ENCODE data around the gene CX3CL1.

CX3CL1 gene

GRCh38 chr16:57405097-57405496 lies 32.8 kb downstream of the CX3CL1 start:
- DNase-seq (ENCODE audit: low read depth), result no peak

- no peak for DNase-seq (ENCODE audit: low read depth)
Observed at GRCh38 chr16:57406881-57407280, 34.6 kb downstream of the CX3CL1 start.

GRCh38 chr16:57407521-57408353 lies 35.4 kb downstream of the CX3CL1 start:
- no peak for DNase-seq (ENCODE audit: low read depth)

GRCh38 chr16:57409065-57409464 lies 36.8 kb downstream of the CX3CL1 start:
- no peak for DNase-seq (ENCODE audit: low read depth)

GRCh38 chr16:57409870-57410587 lies 37.7 kb downstream of the CX3CL1 start:
- DNase-seq (ENCODE audit: low read depth), result no peak

GRCh38 chr16:57411362-57411976 lies 39.2 kb downstream of the CX3CL1 start:
- DNase-seq (ENCODE audit: low read depth), result no peak

- no peak for DNase-seq (ENCODE audit: low read depth)
Observed at GRCh38 chr16:57412584-57412983, 40.3 kb downstream of the CX3CL1 start.

GRCh38 chr16:57413301-57413730 lies 41.0 kb downstream of the CX3CL1 start:
- DNase-seq (ENCODE audit: low read depth), result no peak

GRCh38 chr16:57413733-57414132 lies 41.4 kb downstream of the CX3CL1 start:
- DNase-seq (ENCODE audit: low read depth), result no peak

GRCh38 chr16:57416084-57416483 lies 43.8 kb downstream of the CX3CL1 start:
- no peak for DNase-seq (ENCODE audit: low read depth)

- no peak for DNase-seq (ENCODE audit: low read depth)
Observed at GRCh38 chr16:57419506-57419905, 47.2 kb downstream of the CX3CL1 start.

- DNase-seq (ENCODE audit: low read depth), result no peak
Observed at GRCh38 chr16:57422026-57422944, 50.0 kb downstream of the CX3CL1 start.

- no peak for DNase-seq (ENCODE audit: low read depth)
Observed at GRCh38 chr16:57423152-57423551, 50.9 kb downstream of the CX3CL1 start.

GRCh38 chr16:57424583-57424982 lies 52.3 kb downstream of the CX3CL1 start:
- DNase-seq (ENCODE audit: low read depth), result no peak

- DNase-seq (ENCODE audit: low read depth), result no peak
Observed at GRCh38 chr16:57426356-57426755, 54.1 kb downstream of the CX3CL1 start.

GRCh38 chr16:57427307-57427706 lies 55.0 kb downstream of the CX3CL1 start:
- no peak for DNase-seq (ENCODE audit: low read depth)

GRCh38 chr16:57427824-57428223 lies 55.5 kb downstream of the CX3CL1 start:
- DNase-seq (ENCODE audit: low read depth), result no peak

- DNase-seq (ENCODE audit: low read depth), result no peak
Observed at GRCh38 chr16:57430955-57431354, 58.7 kb downstream of the CX3CL1 start.

GRCh38 chr16:57432505-57432904 lies 60.2 kb downstream of the CX3CL1 start:
- no peak for DNase-seq (ENCODE audit: low read depth)

- no peak for DNase-seq (ENCODE audit: low read depth)
Observed at GRCh38 chr16:57432989-57433388, 60.7 kb downstream of the CX3CL1 start.

- DNase-seq (ENCODE audit: low read depth), result no peak
Observed at GRCh38 chr16:57434003-57434402, 61.7 kb downstream of the CX3CL1 start.

Measured in stimulated activated CD8-positive, alpha-beta memory T cell treated with anti-CD3 and anti-CD28 coated beads, Interleukin-12 subunit alpha, Interleukin-12 subunit beta, amount 100 ng/mL, for 1 hour (primary cell).